ENCODE measurements around the gene SPTBN5. TPM values are rescaled to one million over a fixed set of nuclear protein-coding genes. Genes with fewer than 3 reads are reported as not detected.

The SPTBN5 gene
- total RNA-seq, 2 experiments from 2014 or later, result 0.11 to 0.14 TPM

DNA sequence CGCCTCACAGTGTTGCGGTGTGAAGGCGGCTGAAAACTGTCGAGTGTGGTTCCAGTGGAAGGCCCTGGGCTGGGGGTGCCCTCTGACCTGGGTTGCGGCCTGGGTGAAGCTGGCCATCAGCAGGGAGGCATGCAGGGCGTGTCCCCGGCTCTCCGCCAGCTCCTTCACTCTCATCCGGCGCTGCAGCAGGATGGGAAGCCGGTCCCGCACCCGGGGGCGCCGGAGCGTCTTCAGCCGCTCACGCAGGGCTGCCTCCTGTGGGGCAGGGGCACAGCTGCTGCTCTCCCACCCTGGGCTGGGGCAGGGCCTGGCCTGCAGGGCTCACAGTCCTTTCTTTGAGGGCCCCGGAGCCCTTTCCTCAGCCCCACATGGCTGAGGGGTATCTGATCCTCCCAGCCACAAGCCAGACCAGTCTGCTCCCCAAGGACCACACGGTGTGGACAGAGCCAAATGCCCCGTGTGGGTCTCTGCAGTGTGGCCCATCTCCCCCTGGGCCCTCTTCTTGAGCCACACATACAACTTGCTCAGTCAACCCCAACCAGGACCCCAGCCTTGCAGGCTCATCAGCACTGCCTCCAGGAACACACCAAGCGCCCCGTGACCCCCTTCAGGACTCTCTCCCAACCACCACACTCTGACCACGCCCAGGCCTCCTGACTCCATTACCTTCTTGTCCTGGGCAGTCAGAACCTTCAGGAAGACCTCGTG is 26.8 kb downstream of the SPTBN5 start:
- ATAC-seq (no peak), DNase-seq (no peak)
- H3K9me3 Mint-ChIP-seq, result no peaks in the 10 kb centered on the region
- H3K4me1 Mint-ChIP-seq (ENCODE audit: low read depth), result peaks cover 9% of the 10 kb centered on the region
- no peaks in the 10 kb centered on the region for H3K27me3 Mint-ChIP-seq
- TF ChIP-seq, protein P1, sequence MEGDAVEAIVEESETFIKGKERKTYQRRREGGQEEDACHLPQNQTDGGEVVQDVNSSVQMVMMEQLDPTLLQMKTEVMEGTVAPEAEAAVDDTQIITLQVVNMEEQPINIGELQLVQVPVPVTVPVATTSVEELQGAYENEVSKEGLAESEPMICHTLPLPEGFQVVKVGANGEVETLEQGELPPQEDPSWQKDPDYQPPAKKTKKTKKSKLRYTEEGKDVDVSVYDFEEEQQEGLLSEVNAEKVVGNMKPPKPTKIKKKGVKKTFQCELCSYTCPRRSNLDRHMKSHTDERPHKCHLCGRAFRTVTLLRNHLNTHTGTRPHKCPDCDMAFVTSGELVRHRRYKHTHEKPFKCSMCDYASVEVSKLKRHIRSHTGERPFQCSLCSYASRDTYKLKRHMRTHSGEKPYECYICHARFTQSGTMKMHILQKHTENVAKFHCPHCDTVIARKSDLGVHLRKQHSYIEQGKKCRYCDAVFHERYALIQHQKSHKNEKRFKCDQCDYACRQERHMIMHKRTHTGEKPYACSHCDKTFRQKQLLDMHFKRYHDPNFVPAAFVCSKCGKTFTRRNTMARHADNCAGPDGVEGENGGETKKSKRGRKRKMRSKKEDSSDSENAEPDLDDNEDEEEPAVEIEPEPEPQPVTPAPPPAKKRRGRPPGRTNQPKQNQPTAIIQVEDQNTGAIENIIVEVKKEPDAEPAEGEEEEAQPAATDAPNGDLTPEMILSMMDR (IDR thresholded peaks at IDR 0.05), result no peak
- CTCF ChIA-PET, result no interaction called here
- no peaks in the 10 kb centered on the region for H3K36me3 Mint-ChIP-seq (ENCODE audit: low read depth)
- intact Hi-C loops (cut with micrococcal nuclease), result no loop called here
- POLR2A ChIA-PET, result interaction anchor here (1.3 kb wide), 1 partner anchor 15 kb away, joined by 5 read pairs; no protein-coding TSS in a partner anchor
- no peak overlapping the region for H3K27ac Mint-ChIP-seq
- no peak overlapping the region for H3K4me3 Mint-ChIP-seq

DNA sequence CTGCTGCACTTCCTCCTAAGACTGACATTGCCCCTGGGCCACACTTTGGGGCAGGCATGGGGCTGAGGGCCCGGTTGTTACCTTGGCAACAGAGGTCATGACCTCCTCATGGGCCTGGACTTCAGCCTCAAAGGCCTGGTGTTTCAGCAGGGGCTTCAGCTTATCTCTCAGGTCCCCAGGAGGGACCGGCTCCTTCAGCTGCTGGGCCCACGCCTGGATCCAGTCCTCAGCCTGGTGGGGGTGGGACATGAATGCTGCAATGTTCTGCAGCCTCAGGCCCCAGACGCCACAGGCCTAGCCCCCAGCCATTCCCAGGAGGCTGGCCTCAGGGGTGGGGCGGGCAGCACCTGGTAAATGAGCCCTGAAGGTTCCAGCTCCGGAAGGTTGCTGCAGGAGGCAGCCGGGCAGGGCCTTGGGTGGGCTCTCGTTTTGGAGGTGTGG is 27.6 kb downstream of the SPTBN5 start:
- Mint-ChIP-seq H3K9me3 (no peaks in the 10 kb centered on the region), H3K27me3 (no peaks in the 10 kb centered on the region), H3K4me1 (ENCODE audit: low read depth) (peaks cover 9% of the 10 kb centered on the region), H3K4me3 (no peak overlapping the region), H3K27ac (no peak overlapping the region), H3K36me3 (ENCODE audit: low read depth) (no peaks in the 10 kb centered on the region)
- DNase-seq (no peak), ATAC-seq (no peak)
- intact Hi-C loops (cut with micrococcal nuclease), result no loop called here
- TF ChIP-seq, protein P1 (IDR thresholded peaks at IDR 0.05), result no peak
- POLR2A ChIA-PET, result interaction anchor here (1.3 kb wide), 1 partner anchor 15 kb away, joined by 5 read pairs; no protein-coding TSS in a partner anchor
- CTCF ChIA-PET, result no interaction called here

DNA sequence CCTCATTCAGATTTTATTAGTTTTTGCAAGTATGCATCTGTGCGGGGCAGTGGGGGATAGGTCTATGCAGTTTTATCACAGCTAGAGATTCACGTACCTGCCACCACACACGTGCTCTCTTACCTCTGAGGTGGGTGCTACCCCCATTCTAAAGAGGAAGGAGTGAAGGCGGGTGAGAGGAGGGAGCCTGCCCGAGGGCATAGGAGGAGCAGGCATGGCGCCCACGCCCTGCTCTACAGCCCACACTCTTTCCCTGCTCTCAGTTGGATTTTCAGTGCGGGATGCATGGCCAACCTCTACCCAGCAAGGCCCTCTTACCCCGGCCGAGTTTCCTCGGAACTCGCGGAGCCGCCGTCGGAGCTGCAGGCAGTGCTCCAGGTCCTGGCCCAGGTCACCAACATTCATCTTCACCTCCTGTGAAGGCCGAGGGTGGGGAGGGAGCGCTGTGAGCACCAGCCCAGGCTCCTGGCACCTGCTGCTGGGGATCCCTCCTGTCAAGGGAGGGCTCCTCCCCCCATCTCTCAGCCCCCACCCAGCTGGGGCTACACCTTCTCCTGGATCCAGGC is 28.3 kb downstream of the SPTBN5 start:
- CTCF ChIA-PET, result no interaction called here
- intact Hi-C loops (cut with micrococcal nuclease), result no loop called here
- H3K9me3 Mint-ChIP-seq, result no peaks in the 10 kb centered on the region
- no peak overlapping the region for H3K27ac Mint-ChIP-seq
- DNase-seq (no peak), ATAC-seq (no peak)
- H3K4me1 Mint-ChIP-seq (ENCODE audit: low read depth), result peaks cover 2% of the 10 kb centered on the region
- H3K27me3 Mint-ChIP-seq, result no peaks in the 10 kb centered on the region
- TF ChIP-seq, protein P1 (IDR thresholded peaks at IDR 0.05), result no peak
- H3K36me3 Mint-ChIP-seq (ENCODE audit: low read depth), result no peaks in the 10 kb centered on the region
- no peak overlapping the region for H3K4me3 Mint-ChIP-seq
- POLR2A ChIA-PET, result interaction anchor here (1.3 kb wide), 1 partner anchor 16 kb away, joined by 5 read pairs; no protein-coding TSS in a partner anchor

DNA sequence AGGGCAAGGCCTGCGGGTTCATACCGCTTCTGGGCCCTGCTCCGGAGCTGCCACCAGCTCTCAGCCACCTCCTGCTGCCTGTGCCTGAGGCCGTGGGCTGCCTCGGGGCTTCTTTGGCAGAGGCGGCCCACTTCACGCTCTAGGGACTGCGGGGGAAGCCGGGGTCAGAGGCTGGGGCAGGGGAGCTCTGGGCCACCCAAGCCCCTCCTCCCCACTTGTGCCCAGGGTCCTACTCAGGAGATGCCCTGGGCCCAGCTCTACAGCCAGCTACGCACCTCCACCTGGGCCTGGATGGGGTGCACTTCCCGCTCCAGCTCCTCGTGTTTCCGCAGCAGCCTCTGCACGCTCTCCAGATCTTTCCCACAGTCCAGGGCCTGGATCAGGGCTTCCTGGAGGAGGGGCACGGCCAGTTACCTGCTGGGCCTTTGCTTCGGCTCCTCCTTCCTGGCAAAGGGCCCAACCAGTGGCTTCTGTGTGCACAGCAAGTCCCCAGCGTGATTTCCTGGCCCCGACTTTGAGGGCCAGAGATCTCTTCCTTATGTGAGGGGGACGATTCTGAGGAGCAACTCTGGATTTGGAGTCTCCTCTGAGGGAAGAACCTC is 31.2 kb downstream of the SPTBN5 start:
- ChIA-PET CTCF (interaction anchor here (0.9 kb wide), 1 partner anchor 18 kb away, joined by 3 read pairs; no protein-coding TSS in a partner anchor), POLR2A (interaction anchor here (1.9 kb wide), 1 partner anchor 17 kb away, joined by 5 read pairs; no protein-coding TSS in a partner anchor)
- Mint-ChIP-seq H3K36me3 (ENCODE audit: low read depth) (no peaks in the 10 kb centered on the region), H3K27ac (no peak overlapping the region), H3K27me3 (no peaks in the 10 kb centered on the region), H3K4me1 (ENCODE audit: low read depth) (peaks cover 5% of the 10 kb centered on the region), H3K4me3 (no peak overlapping the region), H3K9me3 (no peaks in the 10 kb centered on the region)
- TF ChIP-seq, protein P1 (IDR thresholded peaks at IDR 0.05), result no peak
- intact Hi-C loops (cut with micrococcal nuclease), result no loop called here
- ATAC-seq (no peak), DNase-seq (no peak)
